ENCODE data around the gene TBC1D2B.

GRCh38 chr15:78054966-78055365 lies 22.5 kb downstream of the TBC1D2B start:
- TF ChIP-seq FOXK2 (IDR thresholded peaks at IDR 0.05), result no peak
- no peak for TF ChIP-seq SUZ12 (IDR thresholded peaks at IDR 0.05)

Measured in HEK293T (cell line).